Brain microvascular endothelial cell (primary cell): Measurements from ENCODE around the gene SLC44A5.

Source experiments
- DNase-seq: peaks from one replicate; pipeline ENCODE4 v3.0.0-alpha.2; 2020
- H3K27ac ChIP-seq: fragments of 250-450 bp; sonication (Bioruptor Pico); 2 replicates; pipeline ENCODE4 v1.5.1; 2020; ENCODE audit warnings: mild to moderate bottlenecking, moderate library complexity
- H3K27me3 ChIP-seq: fragments of 250-450 bp; sonication (Bioruptor Pico); replicated peaks from 2 replicates; pipeline ENCODE4 v1.5.1; 2020; ENCODE audit warnings: mild to moderate bottlenecking
- H3K36me3 ChIP-seq: fragments of 250-450 bp; sonication (Bioruptor Pico); replicated peaks from 2 replicates; pipeline ENCODE4 v1.5.1; 2020; ENCODE audit warnings: mild to moderate bottlenecking
- H3K4me3 ChIP-seq: 2 replicates; pipeline ENCODE4 v1.5.1; 2011; ENCODE audit warnings: low read depth, mild to moderate bottlenecking, control low read depth, low read length, moderate library complexity
- CTCF ChIP-seq: IDR thresholded peaks from 2 replicates; pipeline ENCODE4 v1.5.1; 2011; ENCODE audit warnings: low read depth, mild to moderate bottlenecking, moderate library complexity, low read length, control low read depth, inconsistent platforms; ENCODE audit errors: missing control alignments
- in situ Hi-C: cut with HindIII; loops from 2 replicates; pipeline ENCODE4 v1.10.0; 2017; ENCODE audit warnings: low sequenced_read_pairs, low pct_ligation_motif_present

The SLC44A5 gene

GRCh38 chr1:75475696-75476095, 135.2 kb downstream of the SLC44A5 start:
- no peak for DNase-seq
- Histone ChIP-seq H3K27ac (no peak overlapping the region), H3K27me3 (no peaks in the 10 kb centered on the region), H3K36me3 (no peaks in the 10 kb centered on the region), H3K4me3 (no peak overlapping the region)
- in situ Hi-C loops = no loop called here
- TF ChIP-seq CTCF = no peak

DNA sequence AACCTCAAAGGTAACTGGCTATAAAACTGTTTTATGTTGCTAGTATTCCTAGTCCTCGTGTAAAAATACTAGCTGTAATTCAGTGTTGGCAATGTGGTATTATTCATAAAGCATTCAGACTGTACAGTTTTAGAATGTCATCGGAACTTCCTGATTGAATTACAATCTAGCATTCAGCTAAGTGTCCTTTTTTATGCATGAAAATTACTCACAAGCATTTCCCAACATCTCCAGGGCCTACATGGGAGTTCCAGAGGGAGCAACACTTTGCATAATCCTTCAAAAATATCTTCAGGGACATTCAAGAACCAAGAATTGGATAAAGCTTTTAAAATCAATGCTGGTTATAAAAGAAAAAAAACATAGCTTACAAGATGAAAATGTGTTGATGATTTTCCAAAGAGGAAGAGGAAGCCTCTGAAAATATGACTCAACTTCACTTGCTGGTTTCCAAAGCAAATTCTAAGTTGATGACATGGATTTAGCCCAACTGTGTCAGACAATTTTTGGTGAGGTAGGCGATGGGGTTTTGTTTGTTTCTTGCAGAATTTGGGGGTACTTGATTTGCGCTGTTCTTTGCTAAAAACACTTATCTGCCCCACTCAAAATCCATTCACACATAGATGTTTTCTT, 137.8 kb downstream of the SLC44A5 start:
- H3K27me3 ChIP-seq = no peaks in the 10 kb centered on the region
- no peak overlapping the region for H3K27ac ChIP-seq
- H3K36me3 ChIP-seq = no peaks in the 10 kb centered on the region
- TF ChIP-seq CTCF = no peak
- no peak for DNase-seq
- no peak overlapping the region for H3K4me3 ChIP-seq
- in situ Hi-C loops = no loop called here

GRCh38 chr1:75472089-75472970, 138.6 kb downstream of the SLC44A5 start:
- Histone ChIP-seq H3K4me3 (no peak overlapping the region), H3K36me3 (no peaks in the 10 kb centered on the region), H3K27ac (no peak overlapping the region), H3K27me3 (no peaks in the 10 kb centered on the region)
- DNase-seq = no peak
- no peak for TF ChIP-seq CTCF
- in situ Hi-C loops = no loop called here

DNA sequence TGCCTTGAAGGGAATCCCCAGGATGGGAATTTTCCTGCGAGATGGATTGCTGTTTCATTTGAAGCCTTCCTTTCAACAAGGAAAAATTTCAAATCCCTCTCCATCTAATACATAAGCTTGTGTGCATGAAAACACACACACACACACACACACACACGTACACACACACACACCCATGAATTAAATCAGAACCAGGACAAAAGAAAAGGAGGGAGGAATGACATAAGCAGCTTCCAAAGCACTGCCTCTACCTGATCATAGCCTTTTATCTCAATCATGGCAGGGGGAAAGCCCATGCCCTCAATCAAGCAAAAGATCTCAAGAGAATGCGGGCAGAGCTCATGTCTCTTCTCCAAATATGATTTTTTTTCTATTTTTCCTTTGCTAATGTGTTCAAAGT, 139.7 kb downstream of the SLC44A5 start:
- no peaks in the 10 kb centered on the region for H3K27me3 ChIP-seq
- TF ChIP-seq CTCF = no peak
- H3K36me3 ChIP-seq = no peaks in the 10 kb centered on the region
- in situ Hi-C loops = no loop called here
- H3K4me3 ChIP-seq = no peak overlapping the region
- no peak overlapping the region for H3K27ac ChIP-seq
- DNase-seq = no peak

DNA sequence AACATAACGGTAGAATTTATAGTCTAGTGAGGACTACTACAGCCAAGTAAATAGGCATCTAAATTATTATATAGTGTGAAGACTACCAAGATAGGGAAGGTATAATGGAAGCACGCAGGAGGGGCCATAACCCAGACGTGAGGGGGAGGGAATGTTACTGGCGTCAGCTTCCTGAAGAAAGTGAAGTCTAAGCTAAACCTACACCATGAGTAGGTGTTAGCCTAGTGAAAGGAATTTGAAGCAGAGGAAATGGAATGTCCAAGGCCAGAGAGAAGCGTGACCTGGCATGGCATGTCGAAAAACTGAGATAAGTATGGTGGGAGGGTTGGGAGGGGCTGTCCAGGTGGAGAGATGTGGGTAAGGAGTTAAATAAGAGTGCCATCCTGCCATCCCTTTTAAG, 140.5 kb downstream of the SLC44A5 start:
- H3K36me3 ChIP-seq = no peaks in the 10 kb centered on the region
- no peak overlapping the region for H3K27ac ChIP-seq
- in situ Hi-C loops = no loop called here
- no peak for TF ChIP-seq CTCF
- no peaks in the 10 kb centered on the region for H3K27me3 ChIP-seq
- no peak overlapping the region for H3K4me3 ChIP-seq
- DNase-seq = no peak
